Nephron (organoid): ENCODE results near the gene PRSS21.

Experiments used
- H3K27ac Mint-ChIP-seq, 3 experiments: 2 replicates each; pipeline ENCODE4 v1.8.0; 2020; ENCODE audit warnings: mixed read lengths in 3 of 3, mild to moderate bottlenecking in 2 of 3, moderate library complexity in 1 of 3
- H3K27me3 Mint-ChIP-seq: 2 replicates; pipeline ENCODE4 v1.8.0; 2021; ENCODE audit warnings: low read depth, mild to moderate bottlenecking, moderate library complexity, mixed read lengths
- H3K36me3 Mint-ChIP-seq: 2 replicates; pipeline ENCODE4 v1.8.0; 2020; ENCODE audit warnings: low read depth, mixed read lengths
- H3K4me1 Mint-ChIP-seq: 2 replicates; pipeline ENCODE4 v1.8.0; 2020; ENCODE audit warnings: mixed read lengths
- H3K4me3 Mint-ChIP-seq, 3 experiments: 2 replicates each; pipeline ENCODE4 v1.8.0; 2020; ENCODE audit warnings: mild to moderate bottlenecking in 3 of 3, mixed read lengths in 3 of 3, moderate library complexity in 2 of 3
- H3K9me3 Mint-ChIP-seq: 2 replicates; pipeline ENCODE4 v1.8.0; 2020; ENCODE audit warnings: mixed read lengths
- TF ChIP-seq, protein P1 (sequence below), 3 experiments: fragments of 200-600 bp; sonication (generic); IDR thresholded peaks; one replicate each; pipeline ENCODE4 v1.5.0; 2021; ENCODE audit warnings: antibody characterized with exemption in 3 of 3; ENCODE audit not compliant: unreplicated experiment in 3 of 3

The PRSS21 gene

GRCh38 chr16:2808181-2808580 lies 8.9 kb upstream of the PRSS21 start:
- no peak overlapping the region for H3K27ac Mint-ChIP-seq
- peaks cover 7% of the 10 kb centered on the region for H3K36me3 Mint-ChIP-seq
- no peaks in the 10 kb centered on the region for H3K4me1 Mint-ChIP-seq
- TF ChIP-seq, protein P1, sequence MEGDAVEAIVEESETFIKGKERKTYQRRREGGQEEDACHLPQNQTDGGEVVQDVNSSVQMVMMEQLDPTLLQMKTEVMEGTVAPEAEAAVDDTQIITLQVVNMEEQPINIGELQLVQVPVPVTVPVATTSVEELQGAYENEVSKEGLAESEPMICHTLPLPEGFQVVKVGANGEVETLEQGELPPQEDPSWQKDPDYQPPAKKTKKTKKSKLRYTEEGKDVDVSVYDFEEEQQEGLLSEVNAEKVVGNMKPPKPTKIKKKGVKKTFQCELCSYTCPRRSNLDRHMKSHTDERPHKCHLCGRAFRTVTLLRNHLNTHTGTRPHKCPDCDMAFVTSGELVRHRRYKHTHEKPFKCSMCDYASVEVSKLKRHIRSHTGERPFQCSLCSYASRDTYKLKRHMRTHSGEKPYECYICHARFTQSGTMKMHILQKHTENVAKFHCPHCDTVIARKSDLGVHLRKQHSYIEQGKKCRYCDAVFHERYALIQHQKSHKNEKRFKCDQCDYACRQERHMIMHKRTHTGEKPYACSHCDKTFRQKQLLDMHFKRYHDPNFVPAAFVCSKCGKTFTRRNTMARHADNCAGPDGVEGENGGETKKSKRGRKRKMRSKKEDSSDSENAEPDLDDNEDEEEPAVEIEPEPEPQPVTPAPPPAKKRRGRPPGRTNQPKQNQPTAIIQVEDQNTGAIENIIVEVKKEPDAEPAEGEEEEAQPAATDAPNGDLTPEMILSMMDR (IDR thresholded peaks at IDR 0.05; ENCODE audit: unreplicated experiment in 3 of 3): no peak
- peaks cover 40% of the 10 kb centered on the region for H3K27me3 Mint-ChIP-seq
- H3K4me3 Mint-ChIP-seq: no peak overlapping the region
- H3K9me3 Mint-ChIP-seq: peaks cover 40% of the 10 kb centered on the region

DNA sequence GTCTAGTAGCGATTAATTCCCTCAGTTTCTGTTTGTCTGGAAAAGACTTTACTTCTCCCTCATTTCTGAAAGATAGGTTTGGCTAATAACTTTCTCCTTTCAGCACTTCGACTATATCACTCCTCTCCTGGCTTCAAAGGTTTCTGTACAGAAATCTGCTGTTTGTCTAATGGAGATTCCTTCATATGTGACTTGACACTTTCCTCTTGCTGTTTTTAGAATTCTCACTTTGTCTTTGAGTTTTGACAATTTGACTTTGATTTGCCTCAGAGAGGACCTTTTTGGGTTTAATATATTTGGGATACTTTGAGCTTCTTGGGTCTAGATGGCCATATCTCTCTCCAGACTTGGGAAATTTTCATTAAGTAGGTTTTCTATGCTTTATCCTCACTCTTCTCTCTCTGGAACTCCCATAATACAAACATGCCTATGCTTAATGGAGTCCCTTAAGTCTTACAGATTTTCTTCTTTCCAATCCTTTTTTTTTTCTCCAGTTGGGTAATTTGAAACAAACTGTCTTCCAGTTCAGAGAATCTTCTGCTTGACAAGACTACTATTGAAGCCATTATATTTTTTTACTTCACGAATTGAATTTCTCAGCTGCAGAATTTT lies 7.8 kb upstream of the PRSS21 start:
- Mint-ChIP-seq H3K27ac (no peak overlapping the region), H3K4me1 (no peaks in the 10 kb centered on the region), H3K27me3 (peaks cover 40% of the 10 kb centered on the region), H3K4me3 (no peak overlapping the region), H3K9me3 (peaks cover 31% of the 10 kb centered on the region), H3K36me3 (peaks cover 3% of the 10 kb centered on the region)
- TF ChIP-seq, protein P1 (IDR thresholded peaks at IDR 0.05; ENCODE audit: unreplicated experiment in 3 of 3): no peak

- H3K4me3 Mint-ChIP-seq: no peak overlapping the region
Observed at GRCh38 chr16:2810651-2811050, 6.4 kb upstream of the PRSS21 start.

DNA sequence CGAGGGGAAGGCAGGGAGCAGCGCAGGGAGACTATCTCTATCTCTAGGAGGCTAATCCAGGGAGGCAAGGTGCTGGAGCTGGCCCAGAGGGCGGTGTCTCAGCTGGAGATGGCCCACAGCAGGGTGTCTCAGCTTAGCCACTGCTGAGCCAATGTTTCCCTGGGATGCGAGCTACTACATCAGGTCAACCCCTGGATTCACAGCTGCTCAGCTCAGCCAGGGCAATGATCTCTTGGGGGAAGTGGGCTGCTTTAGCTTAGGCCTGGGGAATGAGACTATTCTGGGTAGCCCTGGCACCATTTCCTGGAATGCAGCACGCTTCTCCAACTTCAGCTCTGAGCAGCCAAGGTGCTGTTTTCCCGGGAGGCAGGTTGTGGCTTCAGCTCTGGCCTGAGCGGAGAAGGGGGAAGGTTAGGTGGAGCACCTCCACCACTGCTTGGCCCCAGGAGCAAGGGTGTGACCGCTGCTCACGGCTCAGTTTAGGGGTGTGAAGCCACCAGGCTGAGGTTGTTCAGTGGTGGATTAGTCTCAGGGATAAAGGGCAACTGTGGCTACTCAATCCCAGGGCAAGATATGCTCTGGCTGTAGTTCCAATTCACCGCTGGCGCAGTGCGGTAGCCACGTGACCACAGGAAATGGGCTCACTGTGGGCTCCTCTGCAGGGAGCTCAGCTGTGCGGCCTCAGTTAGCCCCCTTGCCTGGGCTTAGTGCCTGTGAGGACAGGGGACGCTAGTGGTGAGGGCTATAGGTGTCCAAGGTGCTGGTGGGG lies 5.2 kb upstream of the PRSS21 start:
- H3K9me3 Mint-ChIP-seq: peaks cover 19% of the 10 kb centered on the region
- H3K4me1 Mint-ChIP-seq: no peaks in the 10 kb centered on the region
- no peak overlapping the region for H3K27ac Mint-ChIP-seq
- TF ChIP-seq, protein P1 (IDR thresholded peaks at IDR 0.05; ENCODE audit: unreplicated experiment in 3 of 3): no peak
- no peaks in the 10 kb centered on the region for H3K36me3 Mint-ChIP-seq
- no peak overlapping the region for H3K4me3 Mint-ChIP-seq
- peaks cover 30% of the 10 kb centered on the region for H3K27me3 Mint-ChIP-seq

More at GRCh38 chr16:2810651-2811050, 6.4 kb upstream of the PRSS21 start:
- TF ChIP-seq, protein P1 (IDR thresholded peaks at IDR 0.05; ENCODE audit: unreplicated experiment in 3 of 3): no peak
- Mint-ChIP-seq H3K27me3 (peaks cover 40% of the 10 kb centered on the region), H3K4me1 (no peaks in the 10 kb centered on the region), H3K36me3 (no peaks in the 10 kb centered on the region), H3K9me3 (peaks cover 22% of the 10 kb centered on the region), H3K27ac (no peak overlapping the region)

GRCh38 chr16:2813771-2814221 lies 3.2 kb upstream of the PRSS21 start:
- Mint-ChIP-seq H3K4me1 (no peaks in the 10 kb centered on the region), H3K27ac (no peak overlapping the region), H3K9me3 (peaks cover 10% of the 10 kb centered on the region), H3K27me3 (peaks cover 22% of the 10 kb centered on the region), H3K36me3 (no peaks in the 10 kb centered on the region), H3K4me3 (no peak overlapping the region)
- TF ChIP-seq, protein P1 (IDR thresholded peaks at IDR 0.05; ENCODE audit: unreplicated experiment in 3 of 3): no peak
